ENCODE measurements around the gene RAD51B.

The RAD51B gene

DNA sequence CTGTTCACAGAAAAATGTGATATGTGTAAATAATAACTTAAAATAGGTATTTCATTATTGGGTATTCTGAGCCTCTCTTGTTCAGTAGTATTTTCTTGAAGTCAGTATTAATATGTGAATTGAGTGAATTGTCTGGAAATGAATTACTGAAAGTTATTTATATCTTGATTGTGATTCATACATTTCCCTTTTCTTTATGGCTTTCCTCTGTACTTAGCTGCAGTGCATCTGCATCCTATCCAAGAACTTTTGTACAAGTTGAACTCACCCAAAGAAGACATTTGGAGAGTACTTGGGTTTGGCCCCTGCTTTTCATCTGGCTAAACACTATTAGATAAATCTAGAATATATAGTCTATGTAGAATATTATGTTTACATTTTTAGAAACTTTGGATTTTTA, 326.0 kb downstream of the RAD51B start:
- no peak for TF ChIP-seq ZNF274 (IDR thresholded peaks at IDR 0.05; ENCODE audit: low read depth, low read length)
- no peak overlapping the region for H3K4me3 ChIP-seq (ENCODE audit: low read length)

DNA sequence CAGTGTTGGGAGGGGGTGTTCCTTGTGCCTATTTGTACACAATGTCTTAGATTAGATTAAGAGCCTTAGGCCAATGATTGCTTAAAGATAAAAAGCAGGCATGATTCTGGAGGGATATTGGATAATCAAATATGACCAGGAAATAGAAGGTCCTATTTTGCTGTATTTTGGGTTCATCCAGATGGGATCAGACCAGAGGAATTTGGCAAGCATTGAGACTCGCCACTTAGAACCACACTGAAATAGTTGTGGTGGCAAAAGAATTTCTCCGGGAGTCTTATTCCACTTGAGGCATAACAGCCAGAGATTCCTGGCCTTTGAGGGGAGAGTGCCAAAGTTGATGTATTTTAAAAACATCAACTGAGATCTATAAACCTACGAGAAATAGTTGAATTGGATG, 327.2 kb downstream of the RAD51B start:
- H3K4me3 ChIP-seq (ENCODE audit: low read length): no peak overlapping the region
- no peak for TF ChIP-seq ZNF274 (IDR thresholded peaks at IDR 0.05; ENCODE audit: low read depth, low read length)

DNA sequence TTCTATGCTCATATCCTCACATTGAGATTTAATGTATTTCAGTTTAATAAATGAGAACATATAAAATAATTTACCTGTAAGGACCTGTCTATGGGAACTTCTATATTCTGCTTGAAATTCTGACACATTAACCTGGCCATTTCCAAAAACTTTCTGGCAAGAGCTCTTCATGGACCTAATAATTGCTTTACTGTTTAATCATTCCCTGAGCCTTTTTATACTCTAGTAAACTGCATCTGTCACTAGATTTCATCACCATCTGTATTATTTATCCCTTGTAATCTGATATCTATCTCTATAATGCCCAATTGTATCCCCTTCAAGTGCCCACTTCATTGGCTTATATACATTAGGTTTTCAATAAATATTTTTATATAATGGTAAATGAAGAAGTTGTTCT, 327.7 kb downstream of the RAD51B start:
- no peak for TF ChIP-seq ZNF274 (IDR thresholded peaks at IDR 0.05; ENCODE audit: low read depth, low read length)
- H3K4me3 ChIP-seq (ENCODE audit: low read length): no peak overlapping the region

DNA sequence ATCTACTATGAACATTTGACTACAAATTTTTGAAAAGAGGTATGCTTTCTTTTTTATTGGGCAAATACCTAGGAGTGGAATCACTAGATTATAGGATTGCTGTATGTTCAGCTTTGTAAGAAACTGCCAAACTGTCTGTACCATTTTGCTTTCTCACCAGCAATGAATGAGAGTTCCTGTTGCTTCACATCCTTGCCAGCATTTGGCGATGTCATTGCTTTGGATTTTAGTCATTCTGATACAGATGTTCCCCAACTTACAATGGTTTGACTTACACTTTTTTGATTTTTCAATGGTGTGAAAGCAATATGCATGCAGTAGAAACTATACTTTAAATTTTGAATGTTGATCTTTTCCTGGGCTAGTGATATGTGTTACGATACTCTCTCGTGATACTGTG, 328.7 kb downstream of the RAD51B start:
- TF ChIP-seq ZNF274 (IDR thresholded peaks at IDR 0.05; ENCODE audit: low read depth, low read length): no peak
- H3K4me3 ChIP-seq (ENCODE audit: low read length): no peak overlapping the region

DNA sequence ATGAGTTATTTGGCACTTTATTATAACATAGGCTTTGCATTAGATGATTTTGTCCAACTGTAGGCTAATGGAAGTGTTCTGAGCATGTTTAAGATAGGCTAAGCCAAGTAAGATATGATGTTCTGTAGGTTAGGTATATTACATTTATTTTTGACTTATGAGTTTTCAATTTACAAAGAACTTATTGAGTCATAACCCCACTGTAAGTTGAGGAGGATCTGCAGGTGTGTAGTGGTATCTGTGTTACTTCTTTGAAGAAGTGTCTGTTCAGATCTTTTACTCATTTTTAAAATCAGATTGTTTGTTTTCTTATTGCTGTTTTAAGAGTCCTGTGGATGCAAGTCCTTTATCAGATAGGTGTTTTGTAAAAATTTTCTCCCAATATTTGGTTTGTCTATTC, 329.2 kb downstream of the RAD51B start:
- H3K4me3 ChIP-seq (ENCODE audit: low read length): no peak overlapping the region
- no peak for TF ChIP-seq ZNF274 (IDR thresholded peaks at IDR 0.05; ENCODE audit: low read depth, low read length)

DNA sequence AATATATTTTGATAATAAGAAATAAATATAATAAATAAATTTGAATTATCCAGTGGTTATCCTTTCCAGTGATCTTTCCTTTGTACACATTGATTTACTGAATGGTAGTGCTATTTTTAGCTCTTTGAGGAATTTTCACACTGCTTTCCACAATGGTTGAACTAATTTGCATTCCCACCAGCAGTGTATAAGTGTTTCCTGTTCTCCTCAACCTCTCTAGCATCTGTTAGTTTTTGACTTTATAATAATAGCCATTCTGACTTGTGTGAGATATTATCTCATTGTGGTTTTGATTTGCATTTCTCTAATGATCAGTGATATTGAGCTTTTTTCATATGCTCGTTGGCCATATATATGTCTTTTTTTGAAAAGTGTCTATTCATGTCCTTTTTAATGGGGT, 333.7 kb downstream of the RAD51B start:
- TF ChIP-seq ZNF274 (IDR thresholded peaks at IDR 0.05; ENCODE audit: low read depth, low read length): no peak
- H3K4me3 ChIP-seq (ENCODE audit: low read length): no peak overlapping the region

DNA sequence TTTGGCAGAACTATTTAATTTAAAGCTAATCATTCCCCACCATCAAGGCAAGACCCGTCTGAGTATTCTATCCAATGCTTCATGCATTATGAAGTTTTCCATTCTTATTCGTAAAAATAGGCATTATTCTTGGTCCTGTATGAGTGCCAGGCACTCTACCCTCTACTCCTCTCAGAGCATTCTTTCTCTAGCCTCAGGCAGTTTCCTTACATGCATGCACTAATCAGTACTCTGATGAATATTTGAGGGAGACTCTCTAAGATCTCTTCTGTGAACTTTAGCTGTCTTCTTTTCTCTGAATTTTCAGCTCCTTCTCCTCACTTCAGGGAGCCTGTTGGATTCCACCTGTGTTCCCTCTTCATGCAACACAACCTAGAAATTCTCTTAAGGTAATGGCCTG, 334.7 kb downstream of the RAD51B start:
- no peak for TF ChIP-seq ZNF274 (IDR thresholded peaks at IDR 0.05; ENCODE audit: low read depth, low read length)
- no peak overlapping the region for H3K4me3 ChIP-seq (ENCODE audit: low read length)

DNA sequence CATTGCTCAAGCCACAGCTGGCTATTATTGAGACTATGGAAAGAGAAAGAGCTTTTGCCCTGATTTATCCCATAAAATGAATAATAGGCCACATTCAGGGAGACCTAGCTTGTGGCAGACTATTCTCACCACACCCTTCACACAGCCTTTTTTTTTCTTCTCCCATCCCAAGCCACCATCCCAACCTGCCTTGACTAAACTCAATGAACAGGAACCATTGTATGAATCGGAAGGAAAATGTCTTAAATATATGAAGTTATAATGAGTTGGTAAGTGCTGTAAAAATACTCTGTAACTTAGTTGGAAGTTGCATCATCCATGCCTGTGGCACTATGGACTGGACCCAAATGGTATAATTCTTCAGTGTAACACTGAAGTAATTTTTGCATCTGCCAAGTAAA, 338.4 kb downstream of the RAD51B start:
- H3K4me3 ChIP-seq (ENCODE audit: low read length): no peak overlapping the region
- TF ChIP-seq ZNF274 (IDR thresholded peaks at IDR 0.05; ENCODE audit: low read depth, low read length): no peak

DNA sequence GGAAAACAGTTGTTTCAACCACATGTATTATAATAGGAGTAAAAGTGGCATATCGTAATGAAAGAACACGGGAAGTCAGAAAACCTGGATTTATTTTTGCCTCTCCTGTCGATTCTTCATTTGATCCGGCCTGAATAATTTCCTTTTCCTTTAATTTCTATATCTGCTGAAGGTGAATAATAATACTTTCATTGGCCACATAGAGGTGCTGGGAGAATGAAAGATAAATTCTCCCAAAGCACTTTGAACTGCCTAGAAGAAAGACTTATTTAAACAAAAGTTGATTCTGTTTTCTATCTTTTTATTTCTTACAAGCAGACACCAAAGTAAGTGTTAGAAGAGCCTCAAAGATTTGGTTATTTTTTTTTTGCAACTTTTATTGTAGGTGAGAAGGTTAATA, 339.1 kb downstream of the RAD51B start:
- TF ChIP-seq ZNF274 (IDR thresholded peaks at IDR 0.05; ENCODE audit: low read depth, low read length): no peak
- no peak overlapping the region for H3K4me3 ChIP-seq (ENCODE audit: low read length)

DNA sequence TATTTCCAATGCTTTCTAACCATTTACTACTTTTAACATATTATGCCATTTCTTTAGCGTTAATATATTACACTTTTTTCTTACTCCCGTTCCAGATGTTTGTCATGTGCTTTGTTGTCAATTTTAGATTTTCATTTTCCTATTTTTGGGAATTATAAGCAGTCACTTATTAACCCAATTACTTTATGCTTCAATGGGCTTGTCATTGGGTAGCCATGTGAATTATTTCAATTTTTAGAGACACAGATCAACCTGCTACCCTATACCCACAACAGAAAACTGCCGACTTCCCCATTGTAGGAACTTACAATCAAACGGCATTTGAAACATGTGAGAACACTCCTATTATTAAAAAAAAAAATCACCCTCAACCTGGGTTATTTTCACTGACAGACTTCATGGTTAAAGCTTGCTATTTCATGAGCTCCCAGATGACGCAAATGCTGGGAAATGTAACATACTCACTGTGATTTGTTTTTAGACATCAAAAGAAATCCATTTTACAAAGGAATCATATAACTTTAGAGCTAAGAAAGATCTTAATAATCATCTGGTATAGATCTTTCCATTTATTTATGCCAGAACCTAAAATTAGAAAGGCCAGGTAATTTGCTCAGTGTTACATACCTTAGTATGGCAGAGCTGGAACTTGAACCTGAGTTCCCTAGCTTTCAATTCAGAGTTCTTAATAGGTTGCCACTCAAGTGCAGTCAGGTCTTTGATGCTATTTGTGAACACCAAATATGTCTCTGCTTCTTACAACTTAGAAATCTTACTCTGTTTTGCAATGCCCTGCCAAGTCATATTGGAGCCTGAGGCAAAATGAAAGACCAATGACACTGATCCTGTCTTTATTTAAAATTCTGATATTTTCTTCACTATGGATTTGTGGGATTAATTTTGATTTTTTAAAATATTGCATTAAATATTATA, 340.4 kb downstream of the RAD51B start:
- no peak overlapping the region for H3K4me3 ChIP-seq (ENCODE audit: low read length)
- TF ChIP-seq ZNF274 (IDR thresholded peaks at IDR 0.05; ENCODE audit: low read depth, low read length): no peak

DNA sequence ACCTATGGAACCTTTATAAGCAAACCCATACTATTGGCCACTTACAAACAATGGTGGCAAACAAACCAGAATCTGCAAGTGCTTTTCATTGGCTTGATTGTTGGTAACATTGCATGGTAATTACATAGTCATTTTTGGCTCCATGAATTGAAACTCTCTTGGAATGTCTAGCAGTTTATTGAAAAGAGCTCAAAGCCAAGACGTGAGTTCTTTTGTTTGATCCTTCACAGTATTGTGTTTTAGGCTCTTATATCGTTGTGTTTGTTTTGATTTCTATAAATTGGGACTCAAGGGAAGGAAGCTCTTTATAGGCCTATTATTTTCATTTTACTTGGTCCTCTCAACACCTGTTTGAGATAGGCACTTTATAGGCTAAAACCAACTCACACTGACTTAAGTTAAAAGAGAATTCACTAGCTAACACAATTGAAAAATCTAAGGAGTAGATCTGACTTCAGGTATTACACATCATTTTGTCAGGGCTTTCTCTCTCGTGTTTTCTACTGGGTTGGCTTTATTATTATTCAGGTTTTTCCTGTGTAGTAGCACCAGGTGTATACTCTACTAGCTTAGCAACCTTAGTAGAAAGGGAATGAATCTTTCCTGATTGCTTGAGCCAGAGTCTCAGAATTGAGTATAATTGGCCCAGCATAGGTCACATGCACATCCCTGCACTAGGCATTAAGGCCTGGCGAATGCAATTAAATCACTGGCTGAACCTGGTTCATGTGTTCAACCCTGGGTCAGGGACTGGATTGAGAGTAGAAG, 341.4 kb downstream of the RAD51B start:
- no peak overlapping the region for H3K4me3 ChIP-seq (ENCODE audit: low read length)
- TF ChIP-seq ZNF274 (IDR thresholded peaks at IDR 0.05; ENCODE audit: low read depth, low read length): no peak

DNA sequence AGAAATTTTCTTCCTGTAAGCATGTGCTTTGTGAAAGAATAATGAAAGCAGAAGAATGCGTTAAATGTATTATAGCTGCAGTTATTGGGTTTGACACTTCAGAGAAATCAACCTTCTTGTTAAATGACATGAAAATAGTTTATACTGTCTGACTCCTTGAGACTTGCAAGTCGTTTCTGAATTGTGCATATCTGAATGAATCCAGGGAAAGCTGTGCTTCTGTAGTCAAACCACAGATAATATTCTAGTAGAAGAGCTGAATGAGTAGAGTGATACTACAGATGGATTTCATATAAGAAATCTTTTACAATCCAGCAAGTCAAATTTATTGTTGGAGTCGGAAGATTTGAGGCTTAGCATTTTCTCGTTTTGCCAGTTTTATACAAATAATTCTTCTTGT, 343.3 kb downstream of the RAD51B start:
- no peak for TF ChIP-seq ZNF274 (IDR thresholded peaks at IDR 0.05; ENCODE audit: low read depth, low read length)

DNA sequence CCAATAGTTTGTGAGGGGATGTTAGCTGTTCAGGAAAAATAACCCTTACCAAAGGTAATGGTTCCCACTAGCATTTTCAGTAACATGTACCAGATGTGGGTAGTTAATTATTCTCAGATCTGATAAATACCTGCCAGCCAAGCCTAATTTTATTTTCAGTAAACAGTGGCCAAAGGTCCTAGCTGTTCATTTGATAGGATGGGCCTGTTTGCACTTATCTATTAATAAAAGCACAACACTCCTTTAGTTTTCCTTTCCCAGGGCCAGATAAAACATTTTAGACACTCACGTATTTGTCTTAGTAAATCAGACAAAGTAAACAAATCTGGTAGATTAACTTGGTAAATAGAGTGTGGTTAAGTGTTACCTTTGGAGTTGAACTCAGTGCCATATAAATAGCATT, 345.1 kb downstream of the RAD51B start:
- no peak for TF ChIP-seq ZNF274 (IDR thresholded peaks at IDR 0.05; ENCODE audit: low read depth, low read length)
- H3K4me3 ChIP-seq (ENCODE audit: low read length): no peak overlapping the region

More for the DNA sequence above, 343.3 kb downstream of the RAD51B start:
- H3K4me3 ChIP-seq (ENCODE audit: low read length): no peak overlapping the region

DNA sequence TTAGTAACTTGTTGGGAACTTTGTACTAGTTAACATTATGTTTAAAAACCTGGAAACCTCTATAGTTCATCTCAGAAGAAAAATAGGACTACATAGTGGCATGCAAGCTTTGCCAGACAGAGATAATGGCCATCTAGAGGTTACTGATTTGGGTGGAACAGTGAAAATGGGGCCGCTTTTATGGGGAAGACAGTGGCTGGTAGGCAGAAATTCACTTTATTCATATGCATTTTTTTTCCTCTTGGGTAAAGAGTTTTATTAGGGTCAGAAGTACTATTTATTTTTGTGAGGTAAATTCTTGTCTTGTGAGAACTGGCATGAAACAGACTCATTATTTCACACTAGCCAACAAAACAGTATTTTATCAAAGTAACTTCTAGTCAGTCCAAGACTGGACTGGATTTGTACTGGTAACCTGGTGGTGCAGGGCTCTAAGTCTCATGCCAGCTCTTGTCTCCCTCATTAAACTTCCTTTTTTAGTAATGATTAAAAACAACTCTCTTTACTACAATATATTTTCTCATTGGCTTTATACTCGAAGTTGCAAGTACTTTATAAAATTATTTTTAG, 345.8 kb downstream of the RAD51B start:
- H3K4me3 ChIP-seq (ENCODE audit: low read length): no peak overlapping the region
- no peak for TF ChIP-seq ZNF274 (IDR thresholded peaks at IDR 0.05; ENCODE audit: low read depth, low read length)
